Measurements from ENCODE around the gene RBMS3. TPM values are rescaled to one million over a fixed set of nuclear protein-coding genes. Genes with fewer than 3 reads are reported as not detected.
"Not testable (repeated sequence)": the region's sequence is repeated elsewhere in the genome, so short reads cannot be mapped to it uniquely, and the experiment has no call there.

RBMS3 gene
- total RNA-seq, 1 experiment from 2014 or later, result 5.9 TPM

DNA sequence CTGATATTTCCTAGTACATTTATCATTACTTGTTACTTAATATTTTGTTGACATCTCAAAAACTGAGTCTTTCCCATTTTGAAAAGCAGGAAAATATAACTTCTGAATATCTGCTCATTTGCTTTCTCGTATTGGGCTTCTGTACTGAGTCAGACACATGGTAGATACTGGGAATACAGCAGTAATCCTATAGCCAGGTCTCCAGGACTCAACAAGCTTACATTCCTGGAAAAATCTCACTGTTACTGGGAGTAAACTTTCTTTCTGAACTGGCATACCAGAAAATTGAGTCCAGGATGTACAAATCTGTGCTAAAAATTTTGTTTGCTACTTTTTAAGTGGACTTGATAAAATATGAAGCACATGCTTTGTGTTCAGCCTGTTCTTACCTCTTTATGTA is 240.4 kb downstream of the RBMS3 start:
- TF ChIP-seq, protein P1, sequence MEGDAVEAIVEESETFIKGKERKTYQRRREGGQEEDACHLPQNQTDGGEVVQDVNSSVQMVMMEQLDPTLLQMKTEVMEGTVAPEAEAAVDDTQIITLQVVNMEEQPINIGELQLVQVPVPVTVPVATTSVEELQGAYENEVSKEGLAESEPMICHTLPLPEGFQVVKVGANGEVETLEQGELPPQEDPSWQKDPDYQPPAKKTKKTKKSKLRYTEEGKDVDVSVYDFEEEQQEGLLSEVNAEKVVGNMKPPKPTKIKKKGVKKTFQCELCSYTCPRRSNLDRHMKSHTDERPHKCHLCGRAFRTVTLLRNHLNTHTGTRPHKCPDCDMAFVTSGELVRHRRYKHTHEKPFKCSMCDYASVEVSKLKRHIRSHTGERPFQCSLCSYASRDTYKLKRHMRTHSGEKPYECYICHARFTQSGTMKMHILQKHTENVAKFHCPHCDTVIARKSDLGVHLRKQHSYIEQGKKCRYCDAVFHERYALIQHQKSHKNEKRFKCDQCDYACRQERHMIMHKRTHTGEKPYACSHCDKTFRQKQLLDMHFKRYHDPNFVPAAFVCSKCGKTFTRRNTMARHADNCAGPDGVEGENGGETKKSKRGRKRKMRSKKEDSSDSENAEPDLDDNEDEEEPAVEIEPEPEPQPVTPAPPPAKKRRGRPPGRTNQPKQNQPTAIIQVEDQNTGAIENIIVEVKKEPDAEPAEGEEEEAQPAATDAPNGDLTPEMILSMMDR (conservative IDR thresholded peaks at IDR 0.05; ENCODE audit: low read depth, low read length), result no peak
- no peak for TF ChIP-seq EZH2 (IDR thresholded peaks at IDR 0.05; ENCODE audit: borderline replicate concordance, low read depth, low read length, poor library complexity, severe bottlenecking)
- DNase-seq (ENCODE audit: low spot score), result no peak
- Histone ChIP-seq H3K27me3 (replicated peaks; ENCODE audit: insufficient read depth, low read depth, low read length, poor library complexity) (no peaks in the 10 kb centered on the region), H3K4me1 (ENCODE audit: insufficient read depth, low read length, poor library complexity, severe bottlenecking) (peaks cover 11% of the 10 kb centered on the region), H3K27ac (ENCODE audit: low read depth, low read length, poor library complexity, severe bottlenecking) (no peak overlapping the region), H3K9me3 (ENCODE audit: low read depth, low read length, poor library complexity, severe bottlenecking) (no peaks in the 10 kb centered on the region), H3K4me3 (ENCODE audit: low read depth, low read length, poor library complexity, severe bottlenecking) (no peak overlapping the region), H3K36me3 (ENCODE audit: insufficient read depth, low read length, poor library complexity, severe bottlenecking) (no peaks in the 10 kb centered on the region)
- BruUV-seq (replicated peaks), result no TSS peak
- intact Hi-C loops (cut with micrococcal nuclease; ENCODE audit: unreplicated experiment), result no loop called here
- ChIA-PET POLR2A (ENCODE audit: low non-redundant PET) (no interaction called here), CTCF (no interaction called here)

DNA sequence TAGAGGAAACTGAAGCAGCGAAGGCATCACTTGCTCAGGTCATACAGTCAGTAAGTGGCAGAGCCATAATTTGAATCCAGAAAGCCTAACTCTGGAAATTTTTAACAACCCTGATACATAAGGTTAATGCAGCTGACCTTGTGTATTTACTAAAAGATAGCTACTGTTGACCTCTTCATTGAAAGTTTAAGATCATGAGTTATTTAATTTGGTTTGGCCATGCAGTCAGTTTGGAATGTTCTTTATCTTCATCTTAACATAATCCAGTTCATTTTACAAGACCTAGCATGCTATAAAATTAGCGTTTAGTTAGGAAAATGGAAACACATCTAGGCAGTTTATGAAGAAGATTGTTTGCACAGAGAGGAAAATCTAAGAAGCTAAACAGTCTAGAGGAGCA is 240.9 kb downstream of the RBMS3 start:
- Histone ChIP-seq H3K36me3 (ENCODE audit: insufficient read depth, low read length, poor library complexity, severe bottlenecking) (no peaks in the 10 kb centered on the region), H3K27me3 (replicated peaks; ENCODE audit: insufficient read depth, low read depth, low read length, poor library complexity) (no peaks in the 10 kb centered on the region), H3K9me3 (ENCODE audit: low read depth, low read length, poor library complexity, severe bottlenecking) (no peaks in the 10 kb centered on the region), H3K4me1 (ENCODE audit: insufficient read depth, low read length, poor library complexity, severe bottlenecking) (peaks cover 11% of the 10 kb centered on the region), H3K4me3 (ENCODE audit: low read depth, low read length, poor library complexity, severe bottlenecking) (no peak overlapping the region), H3K27ac (ENCODE audit: low read depth, low read length, poor library complexity, severe bottlenecking) (no peak overlapping the region)
- ChIA-PET CTCF (no interaction called here), POLR2A (ENCODE audit: low non-redundant PET) (no interaction called here)
- intact Hi-C loops (cut with micrococcal nuclease; ENCODE audit: unreplicated experiment), result no loop called here
- DNase-seq (ENCODE audit: low spot score), result no peak
- TF ChIP-seq EZH2 (IDR thresholded peaks at IDR 0.05; ENCODE audit: borderline replicate concordance, low read depth, low read length, poor library complexity, severe bottlenecking), result no peak
- TF ChIP-seq, protein P1 (conservative IDR thresholded peaks at IDR 0.05; ENCODE audit: low read depth, low read length), result no peak
- BruUV-seq (replicated peaks), result no TSS peak

DNA sequence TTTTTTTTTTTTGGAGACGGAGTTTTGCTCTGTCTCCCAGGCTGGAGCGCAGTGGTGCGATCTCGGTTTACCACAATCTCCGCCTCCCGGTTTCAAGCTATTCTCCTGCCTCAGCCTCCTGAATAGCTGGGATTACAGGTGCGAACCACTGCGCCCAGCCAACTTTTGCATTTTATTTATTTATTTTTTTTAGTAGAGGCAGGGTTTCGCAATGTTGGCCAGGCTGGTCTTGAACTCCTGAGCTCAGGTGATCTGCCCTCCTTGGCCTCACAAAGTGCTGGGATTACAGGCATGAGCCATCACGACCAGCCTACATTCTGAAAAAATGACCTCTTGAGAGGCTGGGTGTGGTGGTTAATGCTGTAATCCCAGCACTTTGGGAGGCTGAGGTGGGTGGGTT is 243.6 kb downstream of the RBMS3 start:
- CTCF ChIA-PET; intact Hi-C loops (cut with micrococcal nuclease; ENCODE audit: unreplicated experiment); H3K4me3 ChIP-seq (ENCODE audit: low read depth, low read length, poor library complexity, severe bottlenecking); BruUV-seq (replicated peaks); POLR2A ChIA-PET (ENCODE audit: low non-redundant PET); H3K9me3 ChIP-seq (ENCODE audit: low read depth, low read length, poor library complexity, severe bottlenecking); H3K36me3 ChIP-seq (ENCODE audit: insufficient read depth, low read length, poor library complexity, severe bottlenecking); H3K27me3 ChIP-seq (replicated peaks; ENCODE audit: insufficient read depth, low read depth, low read length, poor library complexity); H3K27ac ChIP-seq (ENCODE audit: low read depth, low read length, poor library complexity, severe bottlenecking); DNase-seq (ENCODE audit: low spot score): not testable (repeated sequence)
- H3K4me1 ChIP-seq (ENCODE audit: insufficient read depth, low read length, poor library complexity, severe bottlenecking), result peaks cover 17% of the 10 kb centered on the region

DNA sequence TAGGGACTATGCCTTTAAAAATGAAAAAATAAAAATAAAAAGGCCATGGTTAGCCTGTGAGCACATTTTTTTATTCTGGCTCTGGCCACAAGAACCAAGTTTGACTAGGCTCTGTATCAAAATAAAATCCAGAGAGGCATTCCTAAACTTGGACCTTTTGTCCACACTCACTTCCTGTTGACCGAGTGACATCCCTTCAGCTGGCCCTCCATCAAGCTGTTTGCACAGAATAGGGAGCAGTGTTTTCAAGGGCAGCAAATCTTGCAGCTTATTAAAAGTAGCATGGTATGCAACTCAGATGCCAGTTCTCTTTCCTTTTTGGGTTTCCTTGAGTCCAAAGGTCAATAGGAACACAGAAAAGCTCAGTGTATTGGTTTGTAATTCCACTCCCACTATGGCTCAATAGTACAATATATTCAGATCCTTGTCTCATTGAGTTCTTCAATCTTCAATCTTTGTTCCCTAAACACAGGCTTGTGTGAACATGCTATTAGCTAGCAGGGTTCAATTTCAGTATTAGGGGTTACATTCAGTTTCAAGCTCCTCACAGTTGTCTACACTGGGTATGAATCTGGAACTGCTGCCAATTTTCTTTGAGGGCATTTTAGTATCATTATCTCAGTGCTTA is 244.5 kb downstream of the RBMS3 start:
- ChIA-PET CTCF (no interaction called here), POLR2A (ENCODE audit: low non-redundant PET) (no interaction called here)
- Histone ChIP-seq H3K4me3 (ENCODE audit: low read depth, low read length, poor library complexity, severe bottlenecking) (no peak overlapping the region), H3K27ac (ENCODE audit: low read depth, low read length, poor library complexity, severe bottlenecking) (no peak overlapping the region), H3K27me3 (replicated peaks; ENCODE audit: insufficient read depth, low read depth, low read length, poor library complexity) (no peaks in the 10 kb centered on the region), H3K9me3 (ENCODE audit: low read depth, low read length, poor library complexity, severe bottlenecking) (no peaks in the 10 kb centered on the region), H3K4me1 (ENCODE audit: insufficient read depth, low read length, poor library complexity, severe bottlenecking) (peaks cover 17% of the 10 kb centered on the region), H3K36me3 (ENCODE audit: insufficient read depth, low read length, poor library complexity, severe bottlenecking) (no peaks in the 10 kb centered on the region)
- no peak for TF ChIP-seq EZH2 (IDR thresholded peaks at IDR 0.05; ENCODE audit: borderline replicate concordance, low read depth, low read length, poor library complexity, severe bottlenecking)
- TF ChIP-seq, protein P1 (conservative IDR thresholded peaks at IDR 0.05; ENCODE audit: low read depth, low read length), result no peak
- DNase-seq (ENCODE audit: low spot score), result peak; percentile 25
- intact Hi-C loops (cut with micrococcal nuclease; ENCODE audit: unreplicated experiment), result no loop called here
- BruUV-seq (replicated peaks), result no TSS peak

All from A673 (cell line).